ENCODE measurements around the gene PSG6. TPM values are rescaled to one million over a fixed set of nuclear protein-coding genes. Genes with fewer than 3 reads are reported as not detected.
"Not testable (repeated sequence)": the region's sequence is repeated elsewhere in the genome, so short reads cannot be mapped to it uniquely, and the experiment has no call there.

Gene PSG6
- total RNA-seq, 4 donors from 2014 or later = not detected

DNA sequence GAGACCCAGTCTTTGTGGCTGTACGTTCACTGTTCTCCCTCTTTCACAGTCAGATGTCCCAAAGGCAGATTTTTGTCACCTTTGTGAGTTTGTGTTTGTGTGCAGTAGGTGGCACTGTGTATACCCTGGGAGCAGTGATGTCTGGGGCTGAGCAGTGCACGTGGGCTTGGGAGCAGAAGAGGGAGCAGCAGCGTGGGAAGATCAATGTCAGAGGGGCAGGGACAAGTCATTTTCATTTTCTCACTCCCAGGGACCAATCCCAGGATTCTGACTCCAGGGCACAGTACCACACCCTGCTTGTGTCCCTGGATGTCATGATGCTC, 2.0 kb upstream of the PSG6 start:
- no peaks in the 10 kb centered on the region for H3K27me3 ChIP-seq
- TF ChIP-seq CTCF (IDR thresholded peaks at IDR 0.05) (no peak), POLR2A (IDR thresholded peaks at IDR 0.05) (no peak), POLR2AphosphoS5 (IDR thresholded peaks at IDR 0.05) (no peak), EP300 (IDR thresholded peaks at IDR 0.05) (no peak)
- H3K4me1 ChIP-seq = no peaks in the 10 kb centered on the region
- ATAC-seq = no peak
- no peak overlapping the region for H3K4me3 ChIP-seq
- H3K27ac ChIP-seq = no peak overlapping the region
- no peaks in the 10 kb centered on the region for H3K9me3 ChIP-seq
- WGBS, 2 donors (ENCODE audit: low coverage in 1 of 2) = 14 to 20% methylated on average over 2 to 3 of the region's 3 CpGs
- H3K36me3 ChIP-seq = no peaks in the 10 kb centered on the region

DNA sequence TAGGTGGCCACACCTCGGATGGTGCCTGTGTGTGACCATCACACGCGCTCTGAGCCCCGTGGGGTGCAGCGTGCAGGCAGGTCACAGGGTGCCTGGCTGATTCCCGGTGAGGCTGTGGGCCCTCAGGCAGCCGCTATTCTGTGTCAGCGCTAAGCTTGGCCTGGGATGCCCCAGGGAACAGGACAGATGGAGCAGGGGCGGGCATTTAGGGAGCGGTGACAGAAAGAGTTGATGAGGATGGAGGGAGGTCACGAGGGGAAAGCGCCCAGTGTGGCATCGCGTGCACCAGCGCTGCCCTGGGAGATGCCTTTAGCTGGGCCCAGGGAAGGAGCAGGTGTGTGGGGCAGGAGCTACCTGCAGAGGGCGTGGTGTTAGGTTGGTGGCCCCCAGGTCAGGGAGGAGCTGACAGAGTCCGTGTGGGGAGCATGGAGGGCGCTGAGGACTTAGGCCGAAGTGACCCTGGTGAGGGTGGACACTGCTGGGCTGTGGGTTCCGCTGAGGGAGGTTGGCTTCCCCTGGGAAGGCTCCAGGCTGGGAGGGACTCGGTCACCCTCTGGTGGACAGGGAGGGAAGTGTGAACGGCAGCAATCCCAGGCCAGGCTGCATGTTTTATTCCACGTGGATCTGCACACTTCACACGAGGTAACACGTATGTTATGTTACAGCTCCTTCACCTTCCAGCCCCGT, 1.5 kb upstream of the PSG6 start:
- not testable (repeated sequence) for H3K27ac ChIP-seq, H3K27me3 ChIP-seq, ATAC-seq, H3K36me3 ChIP-seq, H3K4me1 ChIP-seq, H3K9me3 ChIP-seq, H3K4me3 ChIP-seq
- WGBS, 2 donors (ENCODE audit: low coverage in 1 of 2) = 53 to 67% methylated on average over 6 to 9 of the region's 26 CpGs
- TF ChIP-seq CTCF (IDR thresholded peaks at IDR 0.05) = peak in 1 of 4 experiments; percentile 25

DNA sequence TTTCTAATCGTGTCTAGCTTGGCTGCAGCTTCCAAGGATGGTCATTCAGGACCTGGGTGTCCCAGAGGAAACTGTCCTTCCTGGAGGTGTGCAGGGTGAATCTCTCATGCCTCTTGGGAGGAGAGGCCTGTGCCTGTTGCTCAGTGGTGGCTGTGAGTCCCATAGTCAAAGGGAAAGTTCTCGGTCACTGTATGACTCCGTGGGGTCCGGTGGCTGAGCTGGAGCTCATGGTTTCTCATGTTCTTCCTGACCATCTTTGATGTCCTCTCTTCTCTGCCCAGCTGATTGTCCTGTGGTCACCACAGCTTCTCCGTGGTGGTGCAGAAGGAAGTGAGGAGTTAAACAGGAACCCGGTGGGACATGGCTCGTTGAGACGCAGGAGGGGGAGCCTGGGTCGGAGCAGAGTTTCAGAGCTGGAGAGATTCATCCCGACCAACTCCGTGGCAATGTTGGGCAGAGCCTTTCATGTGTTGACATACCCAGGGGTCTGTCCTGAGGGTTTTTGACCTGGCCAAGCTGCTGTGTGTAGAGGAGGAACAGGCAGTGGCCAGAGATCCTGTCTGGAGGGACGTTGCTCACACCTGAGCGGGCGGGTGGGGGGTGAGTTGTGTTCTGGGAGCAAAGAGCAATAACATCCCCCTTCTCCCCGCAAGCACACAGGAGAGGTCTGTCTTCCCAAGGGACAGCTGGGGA, 829 bp upstream of the PSG6 start:
- H3K9me3 ChIP-seq, H3K27ac ChIP-seq, H3K4me3 ChIP-seq, H3K4me1 ChIP-seq, H3K36me3 ChIP-seq, H3K27me3 ChIP-seq, ATAC-seq: not testable (repeated sequence)
- WGBS, 2 donors (ENCODE audit: low coverage in 1 of 2) = 76 to 85% methylated on average over 7 to 11 of the region's 15 CpGs

- not testable (repeated sequence) for H3K27me3 ChIP-seq, H3K4me1 ChIP-seq, ATAC-seq, H3K4me3 ChIP-seq, H3K9me3 ChIP-seq, H3K36me3 ChIP-seq, H3K27ac ChIP-seq
- 80 to 90% methylated on average over 1 of the region's 1 CpG for WGBS, 2 donors (ENCODE audit: low coverage in 1 of 2)
Observed at GRCh38 chr19:42916931-42917330, 763 bp downstream of the PSG6 start.

- H3K27ac ChIP-seq, H3K9me3 ChIP-seq, H3K4me3 ChIP-seq, H3K4me1 ChIP-seq, H3K36me3 ChIP-seq, ATAC-seq, H3K27me3 ChIP-seq: not testable (repeated sequence)
- 83 to 89% methylated on average over 5 of the region's 5 CpGs for WGBS, 2 donors (ENCODE audit: low coverage in 1 of 2)
Observed at GRCh38 chr19:42913516-42913915, 4.2 kb downstream of the PSG6 start.

DNA sequence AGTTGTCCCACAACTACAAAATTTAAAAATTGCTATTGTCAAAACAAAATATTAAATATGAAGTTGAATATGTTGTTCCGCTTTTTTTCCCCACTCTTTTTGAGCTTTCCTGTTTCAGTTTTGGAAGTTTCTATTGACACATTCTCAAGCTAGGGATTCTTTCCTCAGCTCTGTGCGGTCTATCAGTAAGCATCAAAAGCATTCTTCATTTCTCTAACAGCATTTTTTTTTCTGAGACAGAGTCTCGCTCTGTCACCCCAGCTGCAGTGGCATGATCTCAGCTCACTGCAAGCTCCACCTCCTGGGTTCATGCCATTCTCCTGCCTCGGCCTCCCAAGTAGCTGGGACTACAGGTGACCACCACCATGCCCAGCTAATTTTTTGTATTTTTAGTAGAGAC, 4.8 kb downstream of the PSG6 start:
- 76 to 83% methylated on average over 3 to 4 of the region's 4 CpGs for WGBS, 2 donors (ENCODE audit: low coverage in 1 of 2)
- not testable (repeated sequence) for ATAC-seq, H3K27ac ChIP-seq, H3K9me3 ChIP-seq, H3K4me1 ChIP-seq, H3K27me3 ChIP-seq, H3K4me3 ChIP-seq, H3K36me3 ChIP-seq

- H3K36me3 ChIP-seq, H3K4me1 ChIP-seq, H3K9me3 ChIP-seq, H3K27ac ChIP-seq, H3K27me3 ChIP-seq, ATAC-seq, H3K4me3 ChIP-seq: not testable (repeated sequence)
- 69 to 90% methylated on average over 3 to 5 of the region's 5 CpGs for WGBS, 2 donors (ENCODE audit: low coverage in 1 of 2)
Observed at GRCh38 chr19:42911731-42912130, 6.0 kb downstream of the PSG6 start.

- not testable (repeated sequence) for H3K27me3 ChIP-seq, H3K4me3 ChIP-seq, H3K36me3 ChIP-seq, H3K27ac ChIP-seq, H3K4me1 ChIP-seq, ATAC-seq, H3K9me3 ChIP-seq
- WGBS, 2 donors (ENCODE audit: low coverage in 1 of 2) = 70 to 76% methylated on average over 2 of the region's 5 CpGs
Observed at GRCh38 chr19:42906162-42906561, 11.5 kb downstream of the PSG6 start.

DNA sequence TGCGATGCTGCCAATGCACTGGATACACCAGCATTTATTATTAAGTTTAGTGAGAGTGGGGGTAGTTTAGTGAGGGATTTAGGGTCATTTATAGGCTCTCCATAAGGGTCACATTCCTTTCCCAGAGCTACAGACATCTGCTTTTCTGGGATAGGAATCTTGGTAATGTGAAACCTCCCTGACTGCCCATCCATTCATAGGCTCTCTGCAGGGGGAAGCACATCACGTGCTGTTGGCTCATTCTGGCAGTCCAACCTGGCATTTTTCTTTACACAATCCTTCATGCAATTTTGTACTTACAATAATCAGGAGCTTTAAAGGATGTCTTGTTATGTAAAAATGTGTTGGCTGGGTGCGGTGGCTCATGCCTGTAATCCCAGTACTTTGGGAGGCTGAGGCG, 17.1 kb downstream of the PSG6 start:
- H3K9me3 ChIP-seq, H3K36me3 ChIP-seq, H3K27me3 ChIP-seq, H3K4me3 ChIP-seq, H3K4me1 ChIP-seq, H3K27ac ChIP-seq, ATAC-seq: not testable (repeated sequence)
- 78 to 88% methylated on average over 1 to 4 of the region's 4 CpGs for WGBS, 2 donors (ENCODE audit: low coverage in 1 of 2)

DNA sequence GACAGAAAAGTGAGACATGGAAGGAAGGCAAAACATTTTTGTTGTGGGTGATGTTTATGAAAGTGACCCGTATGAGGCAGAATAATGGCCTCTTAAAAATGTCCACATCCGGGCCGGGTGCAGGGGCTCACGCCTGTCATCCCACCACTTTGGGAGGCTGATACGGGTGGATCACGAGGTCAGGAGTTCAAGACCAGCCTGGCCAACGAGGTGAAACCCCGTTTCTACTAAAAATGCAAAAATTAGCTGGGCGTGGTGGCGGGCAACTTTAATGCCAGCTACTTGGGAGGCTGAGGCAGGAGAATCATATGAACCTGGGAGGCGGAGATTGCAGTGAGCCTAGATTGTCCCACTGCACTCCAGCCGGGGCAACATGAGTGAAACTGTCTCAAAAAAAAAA, 18.0 kb downstream of the PSG6 start:
- H3K4me3 ChIP-seq, ATAC-seq, H3K9me3 ChIP-seq, H3K27me3 ChIP-seq, H3K36me3 ChIP-seq, H3K4me1 ChIP-seq, H3K27ac ChIP-seq: not testable (repeated sequence)
- WGBS, 2 donors (ENCODE audit: low coverage in 1 of 2) = 73 to 87% methylated on average over 5 to 11 of the region's 12 CpGs

DNA sequence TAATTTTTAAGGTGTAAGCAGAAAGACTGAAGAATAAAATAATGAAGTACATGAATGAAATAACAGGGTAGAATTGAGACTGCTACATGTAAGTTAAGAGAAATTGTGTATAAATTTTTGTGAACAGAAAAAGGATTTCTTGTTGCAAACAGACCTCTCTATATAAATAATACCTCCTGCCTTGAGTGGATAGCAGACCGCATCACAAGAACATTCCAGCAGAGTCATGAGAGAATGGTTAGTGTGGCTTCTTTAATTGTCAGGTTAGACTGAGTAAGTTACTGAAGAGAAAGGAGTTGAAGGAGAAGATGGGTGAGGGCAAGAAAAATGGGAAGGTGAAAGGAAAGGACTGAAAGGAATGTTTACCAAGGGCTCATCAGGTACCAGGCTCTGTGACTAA, 18.6 kb downstream of the PSG6 start:
- H3K36me3 ChIP-seq, ATAC-seq, H3K4me1 ChIP-seq, H3K27ac ChIP-seq, H3K9me3 ChIP-seq, H3K4me3 ChIP-seq, H3K27me3 ChIP-seq: not testable (repeated sequence)
- 89% methylated on average over 1 of the region's 1 CpG; no CpG with 5 or more reads in 1 of the 2 donors for WGBS, 2 donors (ENCODE audit: low coverage in 1 of 2)
